WTC11 (cell line): ENCODE results near the gene ZNF496. TPM values are rescaled to one million over a fixed set of nuclear protein-coding genes. Genes with fewer than 3 reads are reported as not detected.

Experiments used
- ATAC-seq: fragments of 200-7000 bp; cut with Tn5 transposase; 2 replicates; pipeline ENCODE4 v1.10.0; 2021; ENCODE audit warnings: mild to moderate bottlenecking, moderate library complexity
- CTCF ChIA-PET: fragments of 300-600 bp; sonication (Branson Sonifier 250); formaldehyde crosslinking; loops from one replicate; lab custom pipeline; 2021; ENCODE audit warnings: antibody characterized with exemption; lab: Charles Lee
- POLR2A ChIA-PET: fragments of 350-600 bp; sonication (Branson Sonifier 250); formaldehyde crosslinking; loops from one replicate; lab custom pipeline; 2021; ENCODE audit warnings: antibody characterized with exemption; lab: Charles Lee
- DNase-seq: peaks from one replicate; pipeline ENCODE4 v3.0.0; 2021; ENCODE audit warnings: low spot score
- H3K27ac Mint-ChIP-seq: 2 replicates; pipeline ENCODE4 v1.8.0; 2021; ENCODE audit warnings: mixed read lengths
- H3K27me3 Mint-ChIP-seq: 2 replicates; pipeline ENCODE4 v1.8.0; 2021; ENCODE audit warnings: low read depth, mild to moderate bottlenecking, moderate library complexity, mixed read lengths
- H3K36me3 Mint-ChIP-seq: 2 replicates; pipeline ENCODE4 v1.8.0; 2021; ENCODE audit warnings: mixed read lengths
- H3K4me1 Mint-ChIP-seq: 2 replicates; pipeline ENCODE4 v1.8.0; 2022; ENCODE audit warnings: mixed read lengths
- H3K4me3 Mint-ChIP-seq: 2 replicates; pipeline ENCODE4 v1.8.0; 2021; ENCODE audit warnings: mild to moderate bottlenecking, moderate library complexity, mixed read lengths
- H3K9me3 Mint-ChIP-seq: 2 replicates; pipeline ENCODE4 v1.8.0; 2021; ENCODE audit warnings: mixed read lengths
- AFF4 ChIP-seq: sonication (generic); formaldehyde crosslinking; IDR thresholded peaks from 2 replicates; pipeline ENCODE4 v1.8.1; 2023; ENCODE audit warnings: mild to moderate bottlenecking, missing genetic modification reagents, borderline replicate concordance
- CREB1 ChIP-seq: sonication (generic); formaldehyde crosslinking; IDR thresholded peaks from 2 replicates; pipeline ENCODE4 v1.8.0; 2023; ENCODE audit warnings: mild to moderate bottlenecking, missing genetic modification reagents
- CREM ChIP-seq: sonication (generic); formaldehyde crosslinking; IDR thresholded peaks from 2 replicates; pipeline ENCODE4 v1.8.1; 2022; ENCODE audit warnings: mild to moderate bottlenecking, missing genetic modification reagents, moderate library complexity
- E2F4 ChIP-seq: sonication (generic); formaldehyde crosslinking; IDR thresholded peaks from 2 replicates; pipeline ENCODE4 v1.8.1; 2022; ENCODE audit warnings: low read depth, mild to moderate bottlenecking, moderate library complexity, missing genetic modification reagents, borderline replicate concordance
- EMX1 ChIP-seq: fragments of 250-450 bp; sonication (Bioruptor Pico); IDR thresholded peaks from 2 replicates; pipeline ENCODE4 v1.8.0; 2021; ENCODE audit warnings: mild to moderate bottlenecking
- ERG ChIP-seq: fragments of 250-450 bp; sonication (Bioruptor Pico); IDR thresholded peaks from 2 replicates; pipeline ENCODE4 v1.8.0; 2021; ENCODE audit warnings: mild to moderate bottlenecking
- GABPB1 ChIP-seq: sonication (generic); formaldehyde crosslinking; IDR thresholded peaks from 2 replicates; pipeline ENCODE4 v1.8.1; 2023; ENCODE audit warnings: mild to moderate bottlenecking, missing genetic modification reagents
- HMGA2 ChIP-seq: fragments of 250-450 bp; sonication (Bioruptor Pico); IDR thresholded peaks from 2 replicates; pipeline ENCODE4 v1.4.0; 2021; ENCODE audit warnings: mild to moderate bottlenecking, moderate library complexity
- IRF1 ChIP-seq: sonication (generic); formaldehyde crosslinking; IDR thresholded peaks from 2 replicates; pipeline ENCODE4 v1.8.0; 2023; ENCODE audit warnings: missing genetic modification reagents
- IRF2 ChIP-seq: sonication (generic); formaldehyde crosslinking; IDR thresholded peaks from 2 replicates; pipeline ENCODE4 v1.8.0; 2022; ENCODE audit warnings: low read depth, missing genetic modification reagents, borderline replicate concordance
- MLX ChIP-seq: sonication (generic); formaldehyde crosslinking; IDR thresholded peaks from 2 replicates; pipeline ENCODE4 v1.8.1; 2023; ENCODE audit warnings: mild to moderate bottlenecking, missing genetic modification reagents, moderate library complexity
- MXD4 ChIP-seq: fragments of 250-450 bp; sonication (Bioruptor Pico); IDR thresholded peaks from 2 replicates; pipeline ENCODE4 v1.8.0; 2021; ENCODE audit warnings: mild to moderate bottlenecking, moderate library complexity, borderline replicate concordance
- NFYB ChIP-seq: sonication (generic); formaldehyde crosslinking; conservative IDR thresholded peaks from 2 replicates; pipeline ENCODE4 v1.8.0; 2022; ENCODE audit warnings: low read depth, missing genetic modification reagents
- NR1H2 ChIP-seq: sonication (generic); formaldehyde crosslinking; IDR thresholded peaks from 2 replicates; pipeline ENCODE4 v1.9.0; 2021; ENCODE audit warnings: mild to moderate bottlenecking, moderate library complexity, missing genetic modification reagents
- NR2C2 ChIP-seq: sonication (generic); formaldehyde crosslinking; IDR thresholded peaks from 2 replicates; pipeline ENCODE4 v1.8.0; 2022; ENCODE audit warnings: mild to moderate bottlenecking, missing genetic modification reagents
- OVOL2 ChIP-seq: fragments of 250-450 bp; sonication (Bioruptor Pico); IDR thresholded peaks from 2 replicates; pipeline ENCODE4 v1.9.0; 2021; ENCODE audit warnings: mild to moderate bottlenecking, borderline replicate concordance
- PRRX2 ChIP-seq: fragments of 250-450 bp; sonication (Bioruptor Pico); IDR thresholded peaks from 2 replicates; pipeline ENCODE4 v1.8.0; 2021; ENCODE audit warnings: mild to moderate bottlenecking
- RELA ChIP-seq: sonication (generic); formaldehyde crosslinking; IDR thresholded peaks from 2 replicates; pipeline ENCODE4 v1.8.1; 2022; ENCODE audit warnings: missing genetic modification reagents, mild to moderate bottlenecking, borderline replicate concordance
- RORB ChIP-seq: fragments of 250-450 bp; sonication (Bioruptor Pico); IDR thresholded peaks from 2 replicates; pipeline ENCODE4 v1.9.0; 2021; ENCODE audit warnings: mild to moderate bottlenecking
- SMAD3 ChIP-seq: sonication (generic); formaldehyde crosslinking; IDR thresholded peaks from 2 replicates; pipeline ENCODE4 v1.8.0; 2022; ENCODE audit warnings: missing genetic modification reagents, mild to moderate bottlenecking, borderline replicate concordance
- ZNF232 ChIP-seq: sonication (generic); formaldehyde crosslinking; IDR thresholded peaks from 2 replicates; pipeline ENCODE4 v1.8.0; 2022; ENCODE audit warnings: mild to moderate bottlenecking, missing genetic modification reagents
- ZNF281 ChIP-seq: sonication (generic); formaldehyde crosslinking; IDR thresholded peaks from 2 replicates; pipeline ENCODE4 v1.8.0; 2023; ENCODE audit warnings: mild to moderate bottlenecking, missing genetic modification reagents
- ZNF317 ChIP-seq: sonication (generic); formaldehyde crosslinking; IDR thresholded peaks from 2 replicates; pipeline ENCODE4 v1.8.1; 2023; ENCODE audit warnings: low read depth, mild to moderate bottlenecking, moderate library complexity, missing genetic modification reagents, borderline replicate concordance
- ZNF512 ChIP-seq: sonication (generic); formaldehyde crosslinking; IDR thresholded peaks from 2 replicates; pipeline ENCODE4 v1.8.1; 2022; ENCODE audit warnings: missing genetic modification reagents, borderline replicate concordance
- total RNA-seq: library from RNA; stranded (reverse); gene quantifications from 3 replicates; pipeline ENCODE4 v1.2.3, GENCODE V29; 2021

Gene ZNF496
- total RNA-seq, 1 experiment from 2014 or later, result 88.3 TPM

- TF ChIP-seq E2F4 (CRISPR knock-in tag), result no peak
- TF ChIP-seq IRF2 (CRISPR knock-in tag), result no peak
- no peak for TF ChIP-seq GABPB1 (CRISPR knock-in tag)
- TF ChIP-seq NR2C2, result no peak
- TF ChIP-seq EMX1 (CRISPR knock-in tag), result no peak
- no peak for TF ChIP-seq OVOL2 (CRISPR knock-in tag)
- TF ChIP-seq ERG (CRISPR knock-in tag), result no peak
- TF ChIP-seq ZNF317 (CRISPR knock-in tag), result no peak
- TF ChIP-seq PRRX2, result no peak
- TF ChIP-seq RORB (CRISPR knock-in tag), result no peak
- no peak for TF ChIP-seq NFYB (CRISPR knock-in tag)
- no peak for TF ChIP-seq RELA
- no peak for TF ChIP-seq SMAD3 (CRISPR knock-in tag)
- no peak for TF ChIP-seq CREB1 (CRISPR knock-in tag)
- TF ChIP-seq ZNF232 (CRISPR knock-in tag), result no peak
- TF ChIP-seq MLX (CRISPR knock-in tag), result no peak
- no peak for TF ChIP-seq HMGA2 (CRISPR knock-in tag)
- TF ChIP-seq MXD4, result no peak
- TF ChIP-seq ZNF512 (CRISPR knock-in tag), result no peak
- CTCF ChIA-PET, result no interaction called here
- Mint-ChIP-seq H3K4me3 (no peak overlapping the region), H3K4me1 (peaks cover 20% of the 10 kb centered on the region), H3K27ac (no peak overlapping the region), H3K27me3 (no peaks in the 10 kb centered on the region), H3K9me3 (no peaks in the 10 kb centered on the region), H3K36me3 (peaks cover 86% of the 10 kb centered on the region)
- POLR2A ChIA-PET, result no interaction called here
- ATAC-seq (no peak), DNase-seq (no peak)
These were observed 28.5 kb downstream of the ZNF496 start for GRCh38 chr1:247303216-247303615.

GRCh38 chr1:247301176-247301540 lies 30.5 kb downstream of the ZNF496 start:
- Mint-ChIP-seq H3K36me3 (peaks cover 68% of the 10 kb centered on the region), H3K4me1 (peaks cover 39% of the 10 kb centered on the region), H3K27ac (no peak overlapping the region), H3K27me3 (no peaks in the 10 kb centered on the region), H3K4me3 (no peak overlapping the region), H3K9me3 (no peaks in the 10 kb centered on the region)
- no peak for ATAC-seq
- POLR2A ChIA-PET, result no interaction called here
- no peak for DNase-seq
- CTCF ChIA-PET, result no interaction called here
- TF ChIP-seq AFF4 (CRISPR knock-in tag) (no peak), NR1H2 (no peak), E2F4 (CRISPR knock-in tag) (no peak), IRF1 (no peak), CREM (no peak), ZNF281 (CRISPR knock-in tag) (no peak)
